HEK293T (cell line): Measurements from ENCODE around the gene RPS19BP1.

Experiments
- CTCF ChIA-PET: fragments of 350-600 bp; formaldehyde crosslinking; extraction: SDS; loops from one replicate; lab custom pipeline; 2021; ENCODE audit warnings: antibody characterized with exemption, inconsistent platforms; lab: Yijun Ruan, JAX
- POLR2A ChIA-PET: fragments of 350-600 bp; formaldehyde crosslinking; extraction: SDS; loops from one replicate; lab custom pipeline; 2020; ENCODE audit warnings: antibody characterized with exemption, inconsistent platforms; lab: Yijun Ruan, JAX
- DNase-seq: peaks from one replicate; pipeline ENCODE4 v3.0.0; 2012; ENCODE audit warnings: mixed read lengths; ENCODE audit errors: extremely low spot score
- ARNT ChIP-seq: fragments of 450-650 bp; IDR thresholded peaks from 2 replicates; pipeline ENCODE4 v1.6.1; 2017; ENCODE audit warnings: mild to moderate bottlenecking
- BHLHE40 ChIP-seq: fragments of 450-650 bp; IDR thresholded peaks from 2 replicates; pipeline ENCODE4 v1.6.1; 2016; ENCODE audit warnings: mild to moderate bottlenecking, moderate library complexity, borderline replicate concordance
- CTBP1 ChIP-seq: fragments of 450-650 bp; IDR thresholded peaks from 2 replicates; pipeline ENCODE4 v1.6.1; 2016; ENCODE audit warnings: borderline replicate concordance
- ELF4 ChIP-seq: fragments of 450-650 bp; IDR thresholded peaks from 2 replicates; pipeline ENCODE4 v1.6.1; 2017; ENCODE audit warnings: antibody characterized with exemption
- FOXA1 ChIP-seq: fragments of 450-650 bp; IDR thresholded peaks from 2 replicates; pipeline ENCODE4 v1.6.1; 2016; ENCODE audit warnings: mild to moderate bottlenecking
- FOXK2 ChIP-seq: fragments of 450-650 bp; IDR thresholded peaks from 2 replicates; pipeline ENCODE4 v1.6.1; 2016; ENCODE audit warnings: mild to moderate bottlenecking
- FOXM1 ChIP-seq: fragments of 450-650 bp; IDR thresholded peaks from 2 replicates; pipeline ENCODE4 v1.6.1; 2017; ENCODE audit warnings: mild to moderate bottlenecking, borderline replicate concordance
- HDGF ChIP-seq: fragments of 450-650 bp; IDR thresholded peaks from 2 replicates; pipeline ENCODE4 v1.6.1; 2017; ENCODE audit warnings: antibody characterized with exemption, borderline replicate concordance
- L3MBTL2 ChIP-seq: fragments of 450-650 bp; conservative IDR thresholded peaks from 2 replicates; pipeline ENCODE4 v1.6.1; 2016; ENCODE audit warnings: mild to moderate bottlenecking
- LEF1 ChIP-seq: fragments of 450-650 bp; IDR thresholded peaks from 2 replicates; pipeline ENCODE4 v1.6.1; 2017; ENCODE audit warnings: mild to moderate bottlenecking, borderline replicate concordance
- NFRKB ChIP-seq: fragments of 450-650 bp; IDR thresholded peaks from 2 replicates; pipeline ENCODE4 v1.6.1; 2016; ENCODE audit warnings: mild to moderate bottlenecking, moderate library complexity
- SP1 ChIP-seq: fragments of 450-650 bp; IDR thresholded peaks from 2 replicates; pipeline ENCODE4 v1.6.1; 2017
- SUZ12 ChIP-seq: fragments of 450-650 bp; IDR thresholded peaks from 2 replicates; pipeline ENCODE4 v1.6.1; 2016; ENCODE audit warnings: mild to moderate bottlenecking
- TARDBP ChIP-seq: fragments of 450-650 bp; IDR thresholded peaks from 2 replicates; pipeline ENCODE4 v1.6.1; 2016
- ZNF384 ChIP-seq: fragments of 450-650 bp; IDR thresholded peaks from 2 replicates; pipeline ENCODE4 v1.6.1; 2016
- TF ChIP-seq, protein P1 (sequence below): fragments of 450-650 bp; IDR thresholded peaks from 2 replicates; pipeline ENCODE4 v1.6.1; 2016

RPS19BP1 gene

DNA sequence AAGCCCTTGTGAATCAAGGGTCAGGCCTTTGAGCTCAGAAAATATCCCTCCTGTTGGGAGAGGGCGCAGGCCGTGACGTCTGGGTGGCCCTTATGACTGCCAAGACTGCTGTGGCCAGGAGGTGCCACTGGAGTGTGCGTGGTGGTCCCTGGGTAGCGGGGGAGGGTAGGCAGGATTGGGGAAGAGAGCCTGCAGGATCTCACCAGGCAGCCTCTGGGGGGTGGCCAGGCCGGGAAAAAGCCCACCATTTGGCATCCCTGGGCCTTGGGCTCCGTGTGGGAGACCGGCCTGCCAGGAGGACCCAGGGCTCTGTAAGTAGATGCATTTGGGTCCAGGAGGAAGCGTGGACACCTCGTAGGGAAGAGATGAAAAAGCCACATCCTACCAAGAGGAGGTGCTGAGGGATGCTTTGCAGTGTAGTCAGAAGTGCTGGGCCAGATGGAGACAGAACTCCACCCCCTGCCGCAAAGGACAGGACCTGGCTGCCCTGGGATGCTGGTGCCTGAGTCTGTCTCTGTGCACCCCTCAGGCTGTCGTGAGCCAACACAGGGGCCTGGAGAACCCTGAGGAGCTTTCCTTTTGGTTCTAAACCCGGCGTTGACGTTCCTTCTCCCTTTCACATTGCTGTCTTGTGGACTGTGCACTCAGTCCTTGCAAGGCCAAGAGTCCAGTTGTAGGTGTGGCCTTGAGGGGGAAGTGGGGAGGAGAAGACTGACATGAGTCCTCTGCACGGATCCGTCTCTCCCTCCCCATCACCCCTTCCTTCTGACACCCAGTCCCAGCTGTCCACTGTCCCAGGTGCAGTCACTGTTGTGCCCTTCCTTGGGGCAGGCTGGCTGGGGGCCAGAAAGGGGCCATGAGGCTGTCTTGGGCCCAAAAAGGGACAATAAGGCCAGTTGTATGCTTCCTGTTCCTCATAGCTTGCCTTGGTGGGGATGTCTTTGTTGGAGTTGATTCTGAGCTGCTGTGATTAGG is 43.2 kb downstream of the RPS19BP1 start:
- ChIA-PET POLR2A (interaction anchor here (0.8 to 4.2 kb wide), 13 partner anchors 9 to 170 kb away, joined by 3 to 25 read pairs (median 4); partner anchors contain the start of genes ATF4, MIEF1, RPL3 and RPS19BP1), CTCF (interaction anchor here (0.6 to 3.5 kb wide), 3 partner anchors 18 to 39 kb away, joined by 3 to 21 read pairs (median 3); no protein-coding TSS in a partner anchor)
- DNase-seq: no peak
- no peak for TF ChIP-seq L3MBTL2
- no peak for TF ChIP-seq HDGF
- no peak for TF ChIP-seq SP1
- TF ChIP-seq SUZ12: no peak
- TF ChIP-seq FOXA1: no peak
- TF ChIP-seq ELF4: no peak
- TF ChIP-seq BHLHE40: no peak
- TF ChIP-seq ARNT: no peak
- TF ChIP-seq NFRKB: no peak
- no peak for TF ChIP-seq FOXM1
- TF ChIP-seq CTBP1: no peak
- TF ChIP-seq FOXK2: no peak
- no peak for TF ChIP-seq TARDBP
- TF ChIP-seq, protein P1, sequence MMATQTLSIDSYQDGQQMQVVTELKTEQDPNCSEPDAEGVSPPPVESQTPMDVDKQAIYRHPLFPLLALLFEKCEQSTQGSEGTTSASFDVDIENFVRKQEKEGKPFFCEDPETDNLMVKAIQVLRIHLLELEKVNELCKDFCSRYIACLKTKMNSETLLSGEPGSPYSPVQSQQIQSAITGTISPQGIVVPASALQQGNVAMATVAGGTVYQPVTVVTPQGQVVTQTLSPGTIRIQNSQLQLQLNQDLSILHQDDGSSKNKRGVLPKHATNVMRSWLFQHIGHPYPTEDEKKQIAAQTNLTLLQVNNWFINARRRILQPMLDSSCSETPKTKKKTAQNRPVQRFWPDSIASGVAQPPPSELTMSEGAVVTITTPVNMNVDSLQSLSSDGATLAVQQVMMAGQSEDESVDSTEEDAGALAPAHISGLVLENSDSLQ: no peak
- TF ChIP-seq ZNF384: no peak
- TF ChIP-seq LEF1: no peak

DNA sequence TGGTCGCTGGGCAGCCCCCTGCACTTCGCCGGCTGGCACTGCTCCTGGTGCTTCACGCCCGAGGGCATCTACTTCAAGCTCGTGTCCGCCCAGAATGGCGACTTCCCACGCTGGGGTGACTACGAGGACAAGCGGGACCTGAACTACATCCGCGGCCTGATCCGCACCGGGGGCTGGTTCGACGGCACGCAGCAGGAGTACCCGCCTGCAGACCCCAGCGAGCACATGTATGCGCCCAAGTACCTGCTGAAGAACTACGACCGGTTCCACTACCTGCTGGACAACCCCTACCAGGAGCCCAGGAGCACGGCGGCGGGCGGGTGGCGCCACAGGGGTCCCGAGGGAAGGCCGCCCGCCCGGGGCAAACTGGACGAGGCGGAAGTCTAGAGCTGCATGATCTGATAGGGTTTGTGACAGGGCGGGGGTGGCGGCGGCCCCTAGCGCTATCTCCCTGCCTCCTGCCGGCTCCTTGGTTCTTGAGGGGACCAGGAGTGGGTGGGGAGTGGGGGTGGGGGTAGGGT is 43.9 kb downstream of the RPS19BP1 start:
- no peak for TF ChIP-seq FOXA1
- no peak for TF ChIP-seq SP1
- no peak for TF ChIP-seq HDGF
- TF ChIP-seq ZNF384: no peak
- TF ChIP-seq, protein P1: no peak
- TF ChIP-seq FOXM1: no peak
- POLR2A ChIA-PET: interaction anchor here (2.2 to 4.2 kb wide), 3 partner anchors 13 to 169 kb away, joined by 12 to 25 read pairs (median 22); partner anchors contain the start of genes ATF4, MIEF1 and RPL3
- no peak for DNase-seq
- CTCF ChIA-PET: interaction anchor here (0.6 kb wide), 1 partner anchor 18 kb away, joined by 3 read pairs; no protein-coding TSS in a partner anchor

GRCh38 chr22:39487826-39488520 is 44.6 kb downstream of the RPS19BP1 start:
- CTCF ChIA-PET: no interaction called here
- TF ChIP-seq NFRKB: no peak
- no peak for TF ChIP-seq CTBP1
- TF ChIP-seq FOXA1: no peak
- TF ChIP-seq FOXM1: no peak
- TF ChIP-seq ELF4: no peak
- no peak for TF ChIP-seq FOXK2
- TF ChIP-seq, protein P1: no peak
- no peak for TF ChIP-seq TARDBP
- TF ChIP-seq HDGF: no peak
- TF ChIP-seq SUZ12: no peak
- TF ChIP-seq ARNT: no peak
- TF ChIP-seq L3MBTL2: no peak
- no peak for TF ChIP-seq LEF1
- no peak for TF ChIP-seq BHLHE40
- TF ChIP-seq SP1: no peak
- TF ChIP-seq ZNF384: no peak
- POLR2A ChIA-PET: interaction anchor here (4.1 kb wide), 1 partner anchor 32 kb away, joined by 22 read pairs; the partner anchor contains the start of gene ATF4
- no peak for DNase-seq

GRCh38 chr22:39486951-39487825 is 45.4 kb downstream of the RPS19BP1 start:
- POLR2A ChIA-PET: interaction anchor here (1.1 kb wide), 1 partner anchor 33 kb away, joined by 3 read pairs; the partner anchor contains the start of gene ATF4
- CTCF ChIA-PET: no interaction called here
- DNase-seq: no peak
- TF ChIP-seq FOXA1 (no peak), ZNF384 (no peak), HDGF (no peak), SP1 (no peak), CTBP1 (no peak), ELF4 (no peak), FOXM1 (no peak)

GRCh38 chr22:39482768-39483167 is 49.8 kb downstream of the RPS19BP1 start:
- POLR2A ChIA-PET: interaction anchor here (0.6 to 1.7 kb wide), 6 partner anchors 15 to 163 kb away, joined by 3 to 10 read pairs (median 4); partner anchors contain the start of genes ATF4, MIEF1 and RPL3
- CTCF ChIA-PET: interaction anchor here (1.6 kb wide), 1 partner anchor 46 kb away, joined by 4 read pairs; no protein-coding TSS in a partner anchor
- TF ChIP-seq NFRKB (no peak), BHLHE40 (no peak), HDGF (no peak), ELF4 (no peak), FOXA1 (no peak)
- DNase-seq: no peak
